Activated CD4-positive, alpha-beta T cell treated with anti-CD3 and anti-CD28 coated beads, Interleukin-2, Interleukin-4, amounts not matched to agents 100 ng/mL and 50 ng/mL, durations not matched to agents 16 hours and 8 hours (primary cell): ENCODE measurements around the gene HS6ST2.
"Not testable (repeated sequence)": the region's sequence is repeated elsewhere in the genome, so short reads cannot be mapped to it uniquely, and the experiment has no call there.

Experiments
- DNase-seq: peaks from one replicate; pipeline ENCODE4 v3.0.0-alpha.2; 2020; ENCODE audit warnings: low spot score

Gene HS6ST2

DNA sequence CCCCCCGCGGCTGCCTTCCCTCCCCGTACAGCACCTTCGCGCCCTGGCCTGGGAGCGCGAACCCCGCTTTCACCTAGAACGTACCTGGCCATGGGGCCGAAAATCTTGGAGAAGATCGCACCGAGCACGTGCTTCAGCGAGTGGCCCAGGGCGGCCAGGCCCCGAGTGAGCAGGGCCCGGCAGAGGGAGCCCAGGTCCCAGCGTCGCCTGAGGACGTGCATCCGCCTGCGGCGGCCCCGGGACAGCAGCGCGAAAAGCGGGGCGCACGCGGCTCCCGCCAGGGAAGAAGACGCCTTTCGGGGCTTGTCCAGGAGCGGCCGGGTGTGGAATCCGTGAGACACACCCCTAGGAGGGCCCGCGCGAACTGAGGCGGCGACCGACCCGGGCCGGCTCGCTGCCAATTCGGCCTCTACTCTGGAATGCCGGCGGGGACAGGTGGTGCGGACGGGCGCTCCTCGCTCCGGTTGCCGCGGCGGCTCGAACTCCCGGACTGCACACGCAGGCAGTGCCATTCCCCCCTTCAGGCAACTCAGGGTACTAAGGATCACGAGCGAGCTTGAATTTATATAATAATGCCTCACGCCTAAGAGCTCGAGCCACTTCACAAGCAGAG, at the start of gene HS6ST2:
Gene HS6ST2 (minus strand): TSS at position 539 of the 613 bp plus-strand sequence.
- DNase-seq, result no peak

DNA sequence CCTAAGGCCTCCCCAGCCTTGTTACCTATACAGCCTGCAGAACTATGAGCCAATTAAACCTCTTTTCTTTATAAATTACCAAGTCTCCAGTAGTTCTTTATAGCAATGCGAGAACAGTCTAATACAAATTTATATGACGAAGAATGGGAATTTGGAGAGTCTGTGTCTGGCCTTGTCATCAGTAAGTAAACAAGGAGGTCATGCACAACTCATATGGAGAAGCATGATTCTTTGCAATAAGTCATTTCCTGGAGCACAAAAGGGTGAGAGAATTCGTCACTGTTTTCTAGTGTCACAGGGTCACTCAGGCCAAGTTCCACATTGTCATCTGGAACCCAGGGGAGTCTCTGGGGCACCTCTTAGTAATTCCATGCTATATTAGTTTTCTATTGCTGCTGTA, 49.0 kb upstream of the HS6ST2 start:
- DNase-seq, result no peak

DNA sequence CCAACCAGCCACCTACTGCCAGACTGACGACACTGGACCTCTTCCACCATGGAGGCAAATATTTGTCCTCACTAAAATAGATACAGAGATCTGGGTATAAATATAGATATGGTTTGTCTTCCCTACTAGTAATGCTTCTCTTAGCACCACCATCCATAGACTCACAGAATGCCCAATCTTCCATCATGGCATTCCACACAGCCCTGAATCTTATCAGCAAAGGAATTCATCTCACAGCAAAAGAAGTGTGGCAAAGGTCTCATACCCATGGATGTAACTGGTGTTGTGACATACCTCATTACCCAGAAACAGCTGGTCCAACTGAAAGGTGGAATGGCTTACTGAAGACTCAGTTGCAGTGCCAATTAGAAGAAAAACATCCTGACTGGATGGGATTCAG, 47.2 kb upstream of the HS6ST2 start:
- no peak for DNase-seq

DNA sequence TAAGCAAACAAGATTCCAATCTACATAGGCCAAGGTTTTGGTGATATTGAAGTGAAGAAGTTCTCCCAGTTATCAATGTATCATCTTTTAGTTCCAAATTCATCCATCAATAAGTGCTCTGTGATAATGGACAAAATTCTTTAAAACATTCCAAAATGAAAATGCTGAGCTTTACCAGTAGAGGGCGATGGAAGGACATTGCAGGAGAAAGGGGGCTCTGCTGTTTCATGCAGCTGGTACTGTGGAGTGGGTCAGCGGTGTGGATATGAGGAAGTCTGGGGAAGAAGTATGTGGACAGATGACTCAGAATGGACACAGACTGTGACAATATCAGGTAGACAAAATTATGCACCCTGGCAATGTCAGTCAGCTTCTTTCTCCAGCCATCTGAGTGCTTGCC, 46.6 kb upstream of the HS6ST2 start:
- peak; percentile 11 for DNase-seq

- DNase-seq, result no peak
Observed at GRCh38 chrX:132999209-132999608, 40.8 kb upstream of the HS6ST2 start.

- DNase-seq, result no peak
Observed at GRCh38 chrX:132990835-132991234, 32.4 kb upstream of the HS6ST2 start.

DNA sequence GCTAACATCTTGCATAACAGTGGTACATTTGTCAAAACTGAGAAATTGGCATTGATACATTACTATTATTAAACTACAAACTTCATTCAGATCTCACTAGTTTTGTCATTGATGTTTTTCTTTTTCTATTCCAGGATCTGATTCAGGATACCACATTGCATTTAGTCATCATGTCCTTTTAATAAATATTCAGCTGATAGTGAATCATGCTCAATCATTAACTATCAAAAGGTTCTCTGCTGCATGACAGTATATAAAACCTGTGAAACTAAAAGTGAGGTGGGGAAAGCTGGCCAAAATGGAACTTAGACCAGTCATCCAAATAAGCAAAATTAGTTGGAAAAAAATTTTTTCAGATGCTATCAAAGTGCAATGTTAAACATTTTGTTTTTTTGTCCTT, 28.1 kb upstream of the HS6ST2 start:
- no peak for DNase-seq

DNA sequence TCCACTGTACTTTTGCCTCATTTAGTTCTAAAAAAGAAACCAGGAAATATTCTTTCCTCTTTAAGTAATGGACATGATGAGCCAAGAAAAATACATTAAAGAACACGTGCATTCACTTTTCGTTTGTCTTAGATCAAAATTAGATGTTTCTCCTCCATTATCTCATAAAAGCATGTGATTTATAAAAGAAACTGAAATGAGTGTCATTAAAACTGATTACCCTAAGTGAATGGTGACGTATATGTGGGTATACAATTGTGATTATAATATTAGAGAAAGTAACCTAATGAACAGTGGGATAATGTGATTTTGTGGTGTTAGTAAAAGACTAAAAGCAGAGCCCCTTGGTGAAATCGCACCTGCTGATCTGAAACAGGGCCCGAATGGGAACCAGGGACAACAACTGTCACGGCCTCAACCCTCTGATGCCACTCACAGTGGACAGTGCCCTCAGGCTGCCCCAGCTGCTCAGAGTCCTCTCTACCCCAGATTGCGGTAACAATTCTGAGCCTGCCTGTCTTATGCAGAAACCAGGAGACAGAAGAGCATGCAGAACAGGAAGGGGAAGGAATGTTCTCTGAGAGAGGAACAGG, 25.7 kb upstream of the HS6ST2 start:
- no peak for DNase-seq

- DNase-seq, result no peak
Observed at GRCh38 chrX:132983496-132983895, 25.1 kb upstream of the HS6ST2 start.

DNA sequence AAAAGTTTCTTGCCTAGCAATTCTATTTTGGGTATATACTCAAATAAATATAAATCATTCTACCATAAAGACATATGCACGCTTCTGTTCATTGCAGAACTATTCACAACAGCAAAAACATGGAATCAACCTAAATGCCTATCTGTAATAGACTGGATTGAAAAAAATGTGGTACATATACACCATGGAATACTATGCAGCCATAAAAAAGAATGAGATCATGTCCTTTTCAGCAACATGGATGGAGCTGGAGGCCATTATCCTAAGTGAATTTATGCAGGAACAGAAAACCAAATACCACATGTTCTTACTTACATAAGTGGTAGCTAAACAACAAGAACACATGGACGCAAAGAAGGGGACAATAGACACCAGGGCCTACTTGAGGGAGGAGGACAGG, 21.6 kb upstream of the HS6ST2 start:
- DNase-seq, result not testable (repeated sequence)

DNA sequence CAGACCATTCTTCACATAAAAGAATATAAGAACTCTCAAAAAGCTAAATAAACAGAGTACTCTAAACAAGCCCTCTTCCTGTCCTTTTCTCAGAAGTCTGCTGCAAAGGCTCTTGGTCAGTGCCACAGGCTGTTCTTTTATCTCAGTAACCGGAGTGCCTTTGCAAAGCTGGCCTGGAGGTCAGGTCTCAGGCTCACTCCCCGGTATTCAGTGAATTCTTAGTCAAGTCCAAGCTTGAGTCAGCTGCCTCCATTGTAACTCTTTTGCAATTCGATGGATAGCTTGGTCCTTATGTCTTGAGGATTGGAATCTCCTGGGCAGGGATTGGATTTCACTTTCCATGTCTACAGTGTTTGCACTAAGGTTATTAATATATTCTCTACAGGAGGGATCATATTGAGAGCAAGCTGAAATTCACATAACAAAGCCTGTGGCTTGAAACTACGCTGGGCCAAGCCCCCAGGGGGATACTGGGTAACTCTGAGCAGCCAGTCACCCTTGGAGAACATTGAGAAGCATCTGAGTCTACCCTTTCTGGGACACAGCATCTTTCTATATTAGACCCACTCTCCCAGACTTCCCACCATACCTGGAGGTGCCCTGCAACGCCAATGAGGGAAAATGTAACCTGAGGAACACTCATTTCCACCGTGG, 10.0 kb upstream of the HS6ST2 start:
- no peak for DNase-seq

- no peak for DNase-seq
Observed at GRCh38 chrX:132967049-132967448, 8.6 kb upstream of the HS6ST2 start.

DNA sequence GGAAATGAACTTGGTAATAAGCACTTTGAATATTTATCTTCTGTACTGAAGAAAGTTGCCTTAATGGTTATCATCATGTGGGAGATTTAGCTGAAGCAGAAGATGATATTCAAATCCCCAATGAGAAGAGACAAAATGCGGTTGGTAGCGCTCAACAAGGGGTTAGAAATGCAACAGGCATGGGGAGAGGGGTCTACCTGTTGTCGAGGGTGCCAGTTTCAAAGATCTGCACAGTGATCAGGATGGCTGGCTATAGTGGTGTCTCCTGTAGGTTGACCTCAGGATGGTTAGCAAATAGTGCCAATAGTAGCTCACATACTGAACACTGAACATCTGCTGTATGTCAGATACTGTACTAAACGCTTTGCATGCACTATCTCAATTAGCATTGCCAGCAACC, 7.0 kb upstream of the HS6ST2 start:
- no peak for DNase-seq

DNA sequence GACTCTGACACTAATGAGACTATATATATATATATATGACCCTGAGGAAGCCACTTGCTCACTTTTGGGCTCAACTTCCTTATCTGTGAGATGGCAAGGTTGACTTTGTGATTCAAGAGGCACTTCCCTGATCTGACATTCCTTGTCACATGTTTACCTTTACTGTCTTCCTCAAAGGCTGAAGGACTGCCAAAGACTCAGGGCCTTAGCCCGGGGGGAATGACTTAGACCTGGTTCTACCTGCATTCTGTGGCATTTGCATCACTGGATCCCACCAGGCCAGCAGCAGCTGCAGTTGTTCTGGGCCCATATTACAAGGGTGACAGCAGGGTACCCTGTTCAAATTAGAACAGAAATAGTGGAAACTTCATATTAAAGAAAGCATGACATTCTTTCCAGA, 3.1 kb upstream of the HS6ST2 start:
- no peak for DNase-seq

DNA sequence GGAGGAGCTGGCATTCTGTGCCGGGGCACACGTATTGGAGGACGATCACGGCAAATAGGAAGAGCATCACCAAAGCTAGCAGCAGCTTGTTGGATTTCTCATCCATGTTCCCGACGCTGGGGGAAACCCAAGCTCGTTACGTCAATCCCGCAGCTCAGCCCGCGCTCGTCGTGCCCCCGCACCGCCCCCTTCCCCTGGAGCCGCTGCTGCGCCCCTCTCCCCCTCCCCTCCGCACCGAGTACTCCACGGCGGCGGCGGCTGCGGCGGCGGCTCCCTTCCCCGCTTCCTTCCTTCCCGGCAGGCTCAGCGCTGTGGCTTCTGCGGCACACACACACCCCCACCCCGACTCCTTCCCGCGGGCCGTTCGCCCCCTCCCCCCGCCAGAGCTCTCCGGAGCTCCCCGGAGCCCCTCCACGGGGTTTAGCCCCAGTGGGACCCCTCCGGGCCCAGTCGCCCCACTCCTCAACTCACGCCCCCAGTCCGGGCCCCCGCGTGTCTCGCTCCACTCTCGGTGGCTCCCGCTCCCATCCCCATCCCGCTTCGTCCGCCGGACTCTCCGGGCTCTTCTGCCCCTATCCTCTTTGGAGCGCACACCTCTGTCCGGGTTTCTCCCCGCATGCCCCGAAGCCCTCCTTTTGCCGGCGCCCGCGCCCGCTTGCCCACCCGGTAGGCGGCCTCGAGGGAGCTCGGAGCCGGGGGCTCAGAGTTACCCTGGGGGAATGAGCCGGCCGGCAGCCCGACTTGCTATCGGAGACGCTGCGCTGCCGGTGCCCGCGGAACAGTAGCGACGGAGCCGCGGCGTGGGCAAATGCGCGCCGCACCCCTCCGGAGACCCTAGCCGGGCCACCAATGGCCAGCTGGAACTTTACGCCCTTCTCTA, 978 bp downstream of the HS6ST2 start:
- DNase-seq, result no peak

- DNase-seq, result no peak
Observed at GRCh38 chrX:132956421-132957210, 1.8 kb downstream of the HS6ST2 start.

GRCh38 chrX:132955690-132956089, 2.7 kb downstream of the HS6ST2 start:
- DNase-seq, result no peak

- no peak for DNase-seq
Observed at GRCh38 chrX:132954323-132954722, 4.1 kb downstream of the HS6ST2 start.

DNA sequence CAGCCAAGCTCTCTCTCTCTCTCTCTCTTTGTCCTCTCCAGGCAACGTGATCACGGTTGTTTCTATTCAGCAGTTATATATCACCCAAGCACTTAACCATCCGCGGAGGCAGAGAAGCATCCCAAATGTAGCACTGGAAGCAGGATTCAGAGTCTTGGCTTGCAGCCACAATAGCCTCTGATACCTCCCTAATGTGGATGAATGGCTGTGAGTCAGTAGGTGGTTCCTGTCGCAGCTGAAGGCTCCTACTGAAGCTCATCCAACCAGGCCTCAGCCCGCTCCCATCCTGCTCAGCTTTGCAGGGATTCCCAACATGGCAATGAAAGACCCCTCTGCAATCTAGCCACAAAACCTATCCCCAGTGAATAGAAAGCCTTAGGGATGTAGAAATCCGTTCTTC, 5.1 kb downstream of the HS6ST2 start:
- no peak for DNase-seq

- DNase-seq, result peak; percentile 9
Observed at GRCh38 chrX:132948648-132949260, 9.7 kb downstream of the HS6ST2 start.

- DNase-seq, result not testable (repeated sequence)
Observed at GRCh38 chrX:132945055-132945599, 13.3 kb downstream of the HS6ST2 start.
